ENCODE results near the gene UNC5CL.
A peak's percentile ranks its signal among the peaks of the same experiment; 100 is the strongest.

Gene UNC5CL

DNA sequence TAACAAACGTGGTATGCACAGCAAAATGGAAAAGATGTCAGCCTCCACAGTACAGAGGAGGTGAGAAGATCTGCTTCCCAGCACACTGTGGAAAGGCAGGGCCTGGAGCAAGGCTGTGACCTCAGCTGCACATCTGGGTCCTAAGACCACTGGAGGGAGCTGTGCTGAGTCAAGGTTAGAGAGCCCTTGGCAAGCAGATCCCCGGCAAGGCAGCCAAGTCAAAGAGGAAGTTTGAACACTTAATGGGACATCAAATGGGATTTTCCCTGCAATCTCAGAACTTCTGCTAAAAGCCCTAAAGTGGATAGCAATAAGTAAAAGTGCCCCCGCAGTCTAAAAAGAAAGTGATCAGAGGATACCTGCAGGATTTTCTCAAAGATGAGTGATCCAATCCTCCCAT lies 39.5 kb downstream of the UNC5CL start:
- DNase-seq = peak; percentile 65

DNA sequence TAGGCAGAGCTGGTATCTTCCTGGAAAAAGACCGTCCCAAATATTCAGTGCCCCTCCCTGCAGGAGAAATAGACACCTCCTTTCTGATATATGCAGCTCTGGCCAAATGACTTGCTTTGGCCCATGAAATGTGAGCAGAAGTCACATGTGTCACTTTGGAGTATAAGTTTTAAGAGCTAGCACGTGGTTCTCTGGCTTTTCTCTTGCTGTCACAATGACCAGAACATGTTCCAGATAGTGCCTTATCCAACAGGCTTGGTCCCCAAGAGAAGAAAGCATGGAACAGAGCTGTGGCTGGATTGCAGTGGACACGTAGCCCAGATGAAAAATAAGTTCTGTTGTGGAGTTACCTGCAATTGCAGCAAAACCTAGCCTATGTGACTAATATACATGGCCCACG lies 40.4 kb downstream of the UNC5CL start:
- DNase-seq = no peak

DNA sequence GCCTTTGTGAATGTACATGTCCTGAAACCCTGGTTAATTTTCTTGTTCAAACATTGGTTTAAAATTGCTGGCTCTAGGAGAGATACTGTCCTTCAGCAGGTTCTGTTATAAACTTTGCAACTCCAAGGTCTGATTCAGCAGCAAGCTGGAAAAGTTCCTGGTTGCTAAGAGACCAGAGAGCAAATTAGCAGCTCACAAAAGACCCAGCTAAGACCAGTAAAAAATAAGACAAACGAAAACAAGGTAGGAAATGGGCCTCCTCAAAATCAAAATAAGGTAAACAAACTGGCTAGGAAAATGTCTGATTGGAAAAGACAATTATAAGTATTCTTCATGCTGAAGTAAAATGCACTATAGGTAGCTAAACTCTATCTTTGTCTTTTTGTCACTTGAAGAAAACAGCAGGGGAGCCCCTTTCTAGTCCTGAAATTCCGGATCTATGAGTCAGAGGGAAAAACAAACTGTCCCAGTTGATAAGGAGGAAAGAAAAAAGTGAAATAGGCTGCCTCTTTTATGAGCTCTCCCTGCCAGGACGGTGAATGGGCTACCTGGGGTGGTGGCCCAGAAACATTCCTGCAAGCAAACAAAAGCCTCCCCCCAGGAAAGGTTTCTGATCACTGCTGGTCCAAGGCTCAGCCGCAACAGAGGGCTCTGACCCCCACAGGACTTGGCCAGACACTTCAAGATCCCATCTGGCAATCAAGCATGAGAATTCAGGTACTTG lies 41.6 kb downstream of the UNC5CL start:
- DNase-seq = no peak

DNA sequence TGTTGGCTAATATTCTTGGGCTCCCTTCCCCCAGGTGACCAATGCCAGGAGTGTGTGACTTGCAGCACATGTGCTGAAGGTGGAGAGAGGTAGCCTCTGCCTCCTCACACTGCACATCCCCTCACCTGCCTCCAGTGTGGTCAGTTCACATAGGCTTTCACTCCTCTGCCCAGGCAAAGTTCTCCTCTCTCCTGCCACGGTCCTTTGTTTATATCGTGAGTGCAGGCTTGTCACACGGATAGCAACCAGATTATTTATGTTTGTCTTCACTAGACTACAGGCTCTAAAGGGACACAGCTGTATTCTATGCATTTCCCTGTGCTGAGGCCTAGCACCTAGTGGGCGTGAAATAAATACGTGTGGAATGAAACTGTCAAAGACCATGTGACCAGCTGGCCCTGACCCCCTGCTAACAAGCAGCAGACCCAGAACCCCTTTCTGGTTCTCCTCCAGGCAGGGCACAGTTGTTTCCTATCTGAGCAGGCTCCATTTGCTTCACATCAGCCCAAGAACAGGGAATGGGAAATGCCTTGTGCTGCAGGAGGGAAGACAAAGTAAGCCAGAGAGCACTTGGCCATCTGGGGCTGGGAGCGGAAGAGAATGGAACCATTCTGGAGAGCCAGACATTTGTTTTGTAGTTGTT lies 42.3 kb downstream of the UNC5CL start:
- no peak for DNase-seq

DNA sequence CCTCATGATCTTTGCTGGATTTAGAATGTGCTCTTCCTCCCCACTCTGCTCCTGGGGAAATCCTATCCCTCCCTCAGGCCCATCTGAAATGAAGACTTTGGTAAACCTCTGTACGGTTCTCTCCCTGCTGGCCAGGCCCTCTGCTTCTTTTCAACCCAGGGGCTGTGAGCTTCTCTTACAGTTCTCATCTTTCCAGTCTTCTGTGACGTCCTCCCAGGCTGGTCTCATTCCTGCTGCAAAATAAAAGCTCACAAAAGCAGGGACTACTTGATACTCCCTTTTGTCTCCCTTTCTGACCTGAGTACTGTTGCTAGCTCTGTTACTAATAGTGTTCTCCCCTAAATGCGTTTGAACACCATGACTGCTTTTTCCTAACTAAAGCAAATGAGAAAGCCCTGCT lies 46.3 kb downstream of the UNC5CL start:
- no peak for DNase-seq

DNA sequence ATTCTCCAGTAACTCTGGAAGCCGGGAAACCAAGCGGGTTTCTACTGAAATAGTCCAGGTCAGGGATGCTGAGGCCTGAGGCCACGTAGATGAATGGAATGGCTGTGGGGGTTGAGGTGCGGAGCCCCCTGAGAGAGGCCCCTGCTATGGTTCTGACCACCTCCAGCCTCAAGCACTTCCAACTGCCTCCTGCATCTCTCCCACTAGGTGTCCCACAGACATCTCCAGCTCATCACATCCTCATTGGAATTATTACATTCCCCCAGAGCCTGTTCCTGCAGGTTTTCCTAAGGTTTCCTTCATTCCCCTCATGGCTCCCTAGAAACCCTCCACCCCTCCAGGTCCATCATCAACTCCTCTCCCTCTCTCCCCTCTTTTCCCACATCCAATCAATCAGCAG lies 48.7 kb downstream of the UNC5CL start:
- DNase-seq = no peak

DNA sequence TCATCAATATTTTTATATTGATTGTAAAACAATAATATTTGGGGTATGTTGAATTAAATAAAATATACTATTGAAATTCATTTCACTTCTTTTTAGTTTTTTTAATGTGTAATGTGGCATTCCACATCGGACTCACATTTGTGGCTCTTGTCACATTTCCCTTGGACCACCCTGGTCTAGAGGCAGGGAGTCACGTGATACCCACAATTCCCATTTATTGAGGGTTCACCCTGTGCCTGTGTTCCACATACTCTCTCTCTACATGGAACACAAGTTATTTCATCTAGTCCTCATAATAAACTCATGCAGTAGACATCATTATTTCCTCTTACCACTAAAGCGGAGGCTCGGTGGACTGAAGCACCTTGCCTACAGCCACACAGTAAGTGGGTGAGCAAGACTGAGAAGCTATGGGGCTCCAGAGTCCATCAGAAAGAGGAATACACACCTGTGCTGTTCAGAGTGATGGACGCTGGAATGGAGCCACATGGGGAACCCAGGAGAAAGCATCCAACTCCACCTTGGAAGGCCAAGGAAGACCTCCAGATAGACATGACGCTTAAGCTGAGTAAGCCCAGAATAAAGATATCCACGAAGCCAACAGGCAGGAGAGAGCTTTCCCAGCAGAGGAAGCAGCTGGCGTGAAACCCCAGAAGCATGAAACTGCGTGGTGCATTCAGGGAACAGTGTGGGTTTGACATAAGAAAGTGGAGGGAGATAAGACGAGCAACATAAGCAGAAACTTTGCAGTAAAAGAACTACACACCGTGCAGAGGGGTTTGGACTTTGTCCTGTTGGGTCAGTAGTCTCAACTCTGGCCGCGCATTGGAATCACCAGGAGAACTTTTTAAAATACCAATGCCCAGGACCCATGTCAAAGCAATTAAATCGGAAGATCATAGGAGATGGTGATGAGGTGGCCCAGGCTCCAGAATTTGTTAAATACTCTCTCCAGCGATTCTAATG lies 49.5 kb downstream of the UNC5CL start:
- DNase-seq = no peak

DNA sequence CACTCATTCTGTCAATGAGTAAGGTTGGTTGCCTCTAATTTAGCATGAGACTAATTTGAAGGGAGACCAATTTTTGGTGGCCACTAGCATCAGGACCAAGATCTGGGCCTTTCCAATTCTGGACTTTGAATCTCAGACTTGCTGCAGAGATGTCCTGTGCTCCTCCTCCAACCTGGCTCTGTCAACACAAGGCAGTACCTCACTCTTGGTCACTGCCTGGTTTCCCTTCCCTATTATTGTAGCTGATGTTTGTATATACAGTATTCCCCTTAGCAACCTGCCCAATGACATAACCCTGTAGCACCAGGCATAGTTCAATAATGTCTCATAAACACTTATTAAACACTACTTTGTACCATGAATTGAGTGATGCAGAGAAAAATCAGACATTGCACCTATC lies 50.4 kb downstream of the UNC5CL start:
- no peak for DNase-seq

DNA sequence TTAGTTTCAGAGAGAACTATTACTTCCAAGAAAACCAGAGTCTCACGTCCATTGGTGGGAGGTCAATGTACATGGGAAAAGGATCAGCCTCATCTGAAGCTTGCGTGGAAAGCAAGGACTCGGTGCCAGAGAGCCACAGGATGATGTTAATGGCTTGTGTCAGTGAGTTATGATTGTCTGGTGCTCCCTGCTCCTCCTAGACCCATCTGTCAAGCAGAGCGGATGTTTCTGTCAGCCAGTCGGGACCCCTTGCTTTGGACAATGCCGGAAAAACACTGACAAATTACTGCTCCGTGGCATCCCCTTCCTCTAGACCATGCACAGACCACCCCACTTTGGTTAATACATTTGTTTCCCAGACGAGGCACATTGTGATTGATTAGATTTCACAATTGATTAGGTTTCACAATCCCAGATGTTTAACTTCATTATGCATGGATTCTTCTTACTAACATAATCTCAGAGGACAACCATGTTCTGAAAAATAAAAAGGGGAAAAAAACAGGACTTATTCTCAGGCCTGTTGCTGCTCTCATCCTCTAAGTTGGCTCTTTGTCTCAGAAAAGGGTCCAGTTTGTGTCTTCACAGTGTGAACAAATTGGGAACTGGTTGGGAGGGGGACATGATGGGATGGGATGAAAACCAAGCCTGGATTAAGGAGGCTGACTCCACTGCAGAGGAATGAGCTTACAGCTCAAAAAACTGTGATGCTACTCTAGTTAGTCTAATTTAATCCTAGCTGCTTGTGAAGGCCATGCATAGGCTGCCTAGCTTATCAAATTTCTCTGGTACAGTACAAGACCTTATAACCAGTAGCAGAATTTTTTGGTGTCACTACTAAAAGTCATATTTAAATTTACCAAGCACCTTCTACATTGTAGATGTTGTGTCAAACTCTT lies 51.9 kb downstream of the UNC5CL start:
- DNase-seq = no peak

DNA sequence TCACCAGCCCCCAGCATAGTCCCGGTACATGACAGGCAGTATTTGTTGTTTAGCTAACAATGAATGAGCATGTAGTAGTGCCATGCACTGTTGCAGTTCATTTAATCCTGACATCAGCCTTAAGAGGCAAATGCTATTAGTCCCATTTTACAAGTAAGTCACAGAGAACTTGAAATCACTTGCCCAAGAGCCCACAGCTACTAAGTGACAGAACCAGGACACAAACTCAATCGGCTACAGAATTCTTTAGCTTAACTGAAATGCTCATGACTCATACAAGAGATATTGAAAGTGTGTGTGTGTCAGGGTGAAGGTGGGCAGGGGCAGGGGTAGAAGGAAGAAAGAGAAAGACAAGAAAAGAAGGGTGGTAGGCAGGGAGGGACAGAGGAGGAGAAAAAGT lies 52.7 kb downstream of the UNC5CL start:
- no peak for DNase-seq

DNA sequence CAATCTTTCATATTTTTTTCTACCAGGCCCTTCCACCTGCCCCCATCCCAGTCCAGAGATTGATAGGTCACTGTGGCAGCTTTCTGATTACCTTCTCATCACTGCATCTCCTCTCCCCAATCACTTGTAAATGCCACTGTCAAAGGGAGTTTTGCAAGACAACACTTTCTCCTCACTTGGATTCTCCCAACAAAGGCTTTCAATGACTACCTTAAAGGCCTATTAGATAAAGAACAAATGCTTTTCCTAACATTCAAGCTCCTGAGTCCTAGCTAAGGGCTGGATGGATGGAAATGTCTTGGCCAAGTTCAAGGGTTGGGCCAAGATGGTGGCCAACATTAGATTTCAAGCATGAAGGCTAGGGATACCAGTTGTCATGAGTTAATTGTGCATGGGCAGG lies 55.3 kb downstream of the UNC5CL start:
- DNase-seq = no peak

DNA sequence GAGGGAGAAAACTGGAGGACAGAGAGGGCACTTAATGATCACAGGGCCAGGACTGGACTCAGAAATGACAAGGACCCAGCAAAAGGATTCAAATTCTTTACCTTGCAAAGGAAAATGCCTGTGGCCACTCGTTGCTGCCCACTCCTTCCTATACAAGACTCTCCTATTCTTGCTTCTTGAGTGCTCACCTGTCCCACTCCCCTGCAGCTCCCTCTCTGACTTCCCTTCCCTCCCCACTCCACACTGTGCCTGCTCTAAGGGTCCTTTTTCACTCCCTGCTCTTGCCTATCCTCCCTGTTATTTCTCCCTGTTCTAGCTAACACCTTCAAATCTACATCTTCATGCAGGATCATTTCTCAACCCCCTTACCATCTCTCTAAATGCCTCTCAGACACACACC lies 56.1 kb downstream of the UNC5CL start:
- DNase-seq = no peak

DNA sequence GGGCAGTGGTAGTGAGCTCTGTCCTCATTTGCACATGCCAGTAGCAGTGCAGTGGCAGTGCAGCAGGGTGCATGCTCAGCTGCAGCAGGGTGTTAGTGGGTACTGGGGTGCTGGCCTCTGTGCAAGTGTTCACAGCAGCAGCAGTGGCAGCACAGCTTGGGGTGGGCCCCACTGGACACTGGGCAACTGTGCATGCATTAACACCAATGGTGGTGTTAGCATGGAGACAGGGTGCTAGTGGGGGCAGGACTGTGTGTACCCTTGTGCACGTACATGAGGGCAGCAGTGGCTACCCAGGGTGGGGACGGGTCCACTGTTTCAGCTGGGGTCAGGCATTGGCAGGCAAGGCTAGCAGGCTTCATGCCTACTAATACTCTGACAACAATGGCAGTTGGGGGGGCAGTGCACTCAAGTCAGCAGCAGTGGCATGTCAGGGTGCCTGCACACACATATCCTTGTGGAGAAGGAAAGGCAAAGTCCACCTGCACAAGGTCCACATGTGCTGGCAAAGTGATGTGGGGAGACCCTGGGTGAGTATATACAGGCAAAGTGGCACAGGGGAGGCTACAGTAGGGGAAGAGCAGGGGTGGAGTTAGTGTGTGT lies 60.2 kb downstream of the UNC5CL start:
- no peak for DNase-seq

DNA sequence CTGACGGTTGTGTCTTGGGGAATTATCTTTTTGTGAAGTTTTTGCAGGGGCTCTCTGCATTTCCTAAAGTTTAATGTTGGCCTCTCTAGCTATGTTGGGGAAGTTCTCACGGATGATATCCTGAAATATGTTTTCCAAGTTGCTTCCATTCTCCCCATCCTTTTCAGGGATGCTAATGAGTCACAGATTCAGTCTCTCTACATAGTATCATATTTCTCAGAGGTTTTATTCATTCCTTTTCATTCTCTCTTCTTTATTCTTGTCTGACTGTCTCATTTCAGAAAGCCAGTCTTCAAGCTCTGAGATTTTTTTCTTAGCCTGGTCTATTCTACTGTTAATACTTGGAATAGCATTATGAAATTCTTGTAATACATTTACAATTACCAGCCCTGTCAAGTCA lies 61.3 kb downstream of the UNC5CL start:
- DNase-seq = no peak

DNA sequence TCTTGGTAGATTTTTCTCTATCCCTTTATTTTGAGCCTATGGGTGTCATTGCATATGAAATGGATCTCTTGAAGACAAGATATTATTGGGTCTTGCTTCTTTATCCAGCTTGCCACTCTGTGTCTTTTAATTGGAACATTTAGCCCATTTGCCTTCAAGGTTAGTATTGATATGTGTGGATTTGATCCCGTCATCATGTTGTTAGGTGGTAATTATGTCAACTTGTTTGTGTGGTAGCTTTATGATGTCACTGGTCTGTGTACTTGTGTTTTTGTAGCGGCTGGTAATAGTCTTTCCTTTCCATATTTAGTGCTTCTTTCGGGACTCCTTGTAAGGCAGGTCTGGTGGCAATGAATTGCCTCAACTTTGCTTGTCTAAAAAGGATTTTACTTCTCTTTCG lies 61.9 kb downstream of the UNC5CL start:
- no peak for DNase-seq

Data from left hindlimb (tissue), 1 donor.